HG03558 (cell line): Measurements from ENCODE around the gene OR4K1.
"Not testable (repeated sequence)": the region's sequence is repeated elsewhere in the genome, so short reads cannot be mapped to it uniquely, and the experiment has no call there.

Experiments used
- ATAC-seq: cut with Tn5 transposase; IDR thresholded peaks from one replicate; pipeline ENCODE4 v1.9.1; 2021; ENCODE audit warnings: moderate number of reproducible peaks; ENCODE audit not compliant: unreplicated experiment; ENCODE audit errors: extremely low read depth

OR4K1 gene

GRCh38 chr14:19930617-19931016, at the start of gene OR4K1:
Gene OR4K1 (plus strand): TSS chr14:19930917. CDS start chr14:19935667, 4,750 bp downstream.
- no peak for ATAC-seq

- no peak for ATAC-seq
These were observed 35.4 kb upstream of the OR4K1 start for GRCh38 chr14:19895282-19895681.

GRCh38 chr14:19900999-19901398, 29.7 kb upstream of the OR4K1 start:
- no peak for ATAC-seq

GRCh38 chr14:19902409-19902808, 28.3 kb upstream of the OR4K1 start:
- no peak for ATAC-seq

- ATAC-seq: no peak
These were observed 24.1 kb upstream of the OR4K1 start for GRCh38 chr14:19906665-19907064.

GRCh38 chr14:19911114-19911513, 19.6 kb upstream of the OR4K1 start:
- no peak for ATAC-seq

GRCh38 chr14:19917243-19917642, 13.5 kb upstream of the OR4K1 start:
- ATAC-seq: no peak

- ATAC-seq: no peak
These were observed 12.7 kb upstream of the OR4K1 start for GRCh38 chr14:19917955-19918518.

- ATAC-seq: no peak
These were observed 12.0 kb upstream of the OR4K1 start for GRCh38 chr14:19918553-19919264.

- ATAC-seq: no peak
These were observed 10.6 kb upstream of the OR4K1 start, which contains the start of gene OR4K5 for GRCh38 chr14:19920021-19920657. Gene OR4K5 (plus strand): TSS chr14:19920607. CDS start chr14:19920607, 0 bp downstream.

GRCh38 chr14:19941668-19942067, 11.0 kb downstream of the OR4K1 start:
- no peak for ATAC-seq

GRCh38 chr14:19947413-19948090, 16.8 kb downstream of the OR4K1 start:
- ATAC-seq: no peak

GRCh38 chr14:19949218-19949617, 18.5 kb downstream of the OR4K1 start:
- ATAC-seq: no peak

- ATAC-seq: not testable (repeated sequence)
These were observed 39.0 kb downstream of the OR4K1 start for GRCh38 chr14:19969735-19970134.

- ATAC-seq: no peak
These were observed 44.1 kb downstream of the OR4K1 start for GRCh38 chr14:19974844-19975243.

- no peak for ATAC-seq
These were observed 44.6 kb downstream of the OR4K1 start, which contains the start of gene OR4K15 for GRCh38 chr14:19975291-19975690. Gene OR4K15 (plus strand): TSS chr14:19975591. CDS start chr14:19975591, 0 bp downstream.
